ENCODE data around the gene GPC5.

The GPC5 gene

GRCh38 chr13:91459485-91459884 lies 61.1 kb downstream of the GPC5 start:
- H3K4me3 ChIP-seq: no peak overlapping the region

DNA sequence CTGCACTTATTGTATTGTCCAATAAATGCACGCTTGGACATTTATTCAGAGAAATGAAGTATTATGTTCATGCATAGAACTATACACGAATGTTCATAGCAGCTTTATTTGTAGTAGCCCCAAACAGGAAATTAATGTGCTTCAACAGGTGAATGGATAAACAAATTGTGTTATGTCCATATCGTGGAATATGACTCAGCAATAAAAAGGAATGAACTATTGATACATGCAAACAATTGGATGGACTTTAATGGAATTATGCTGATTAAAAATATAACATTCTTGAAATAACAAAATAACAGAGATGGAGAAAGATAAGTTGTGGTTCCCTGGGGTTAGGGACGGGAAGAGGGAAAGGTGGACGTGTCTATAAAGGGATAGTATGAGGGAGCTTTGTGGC lies 65.9 kb downstream of the GPC5 start:
- no peak for DNase-seq (ENCODE audit: low spot score)

More at GRCh38 chr13:91459485-91459884, 61.1 kb downstream of the GPC5 start:
- H3K27ac ChIP-seq: no peak overlapping the region
- DNase-seq (ENCODE audit: low spot score): no peak
- TF ChIP-seq, protein P1, sequence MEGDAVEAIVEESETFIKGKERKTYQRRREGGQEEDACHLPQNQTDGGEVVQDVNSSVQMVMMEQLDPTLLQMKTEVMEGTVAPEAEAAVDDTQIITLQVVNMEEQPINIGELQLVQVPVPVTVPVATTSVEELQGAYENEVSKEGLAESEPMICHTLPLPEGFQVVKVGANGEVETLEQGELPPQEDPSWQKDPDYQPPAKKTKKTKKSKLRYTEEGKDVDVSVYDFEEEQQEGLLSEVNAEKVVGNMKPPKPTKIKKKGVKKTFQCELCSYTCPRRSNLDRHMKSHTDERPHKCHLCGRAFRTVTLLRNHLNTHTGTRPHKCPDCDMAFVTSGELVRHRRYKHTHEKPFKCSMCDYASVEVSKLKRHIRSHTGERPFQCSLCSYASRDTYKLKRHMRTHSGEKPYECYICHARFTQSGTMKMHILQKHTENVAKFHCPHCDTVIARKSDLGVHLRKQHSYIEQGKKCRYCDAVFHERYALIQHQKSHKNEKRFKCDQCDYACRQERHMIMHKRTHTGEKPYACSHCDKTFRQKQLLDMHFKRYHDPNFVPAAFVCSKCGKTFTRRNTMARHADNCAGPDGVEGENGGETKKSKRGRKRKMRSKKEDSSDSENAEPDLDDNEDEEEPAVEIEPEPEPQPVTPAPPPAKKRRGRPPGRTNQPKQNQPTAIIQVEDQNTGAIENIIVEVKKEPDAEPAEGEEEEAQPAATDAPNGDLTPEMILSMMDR (IDR thresholded peaks at IDR 0.05): no peak

DNA sequence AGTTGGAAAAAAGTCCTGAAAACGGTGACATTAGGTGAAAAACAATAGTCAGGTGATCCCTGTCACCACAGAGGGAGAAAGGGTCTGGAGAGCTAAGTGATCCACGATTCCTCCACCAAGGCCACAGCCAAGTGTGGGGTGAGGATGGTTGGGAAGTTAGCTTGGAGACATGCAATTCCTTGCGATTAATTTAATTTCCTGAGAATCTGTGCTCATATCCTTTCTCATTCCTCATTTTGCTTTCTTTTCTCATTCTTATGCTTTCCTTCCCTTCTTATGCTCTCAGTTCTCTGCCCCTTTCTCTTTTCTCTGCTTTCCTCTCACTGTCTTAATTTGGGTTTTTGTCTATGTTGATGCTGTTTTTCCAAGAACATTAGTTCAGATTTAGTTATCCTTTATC lies 68.8 kb downstream of the GPC5 start:
- Histone ChIP-seq H3K4me3 (no peak overlapping the region), H3K27ac (no peak overlapping the region)
- DNase-seq (ENCODE audit: low spot score): no peak
- TF ChIP-seq, protein P1 (IDR thresholded peaks at IDR 0.05): no peak

More for the DNA sequence above, 65.9 kb downstream of the GPC5 start:
- H3K27ac ChIP-seq: no peak overlapping the region
- TF ChIP-seq, protein P1 (IDR thresholded peaks at IDR 0.05): no peak
- H3K4me3 ChIP-seq: no peak overlapping the region

- H3K27ac ChIP-seq: no peak overlapping the region
- TF ChIP-seq, protein P1 (IDR thresholded peaks at IDR 0.05): no peak
- no peak for DNase-seq (ENCODE audit: low spot score)
- no peak overlapping the region for H3K4me3 ChIP-seq
Observed at GRCh38 chr13:91468301-91468700, 69.9 kb downstream of the GPC5 start.

- no peak overlapping the region for H3K27ac ChIP-seq
- no peak for DNase-seq (ENCODE audit: low spot score)
- TF ChIP-seq, protein P1 (IDR thresholded peaks at IDR 0.05): no peak
- H3K4me3 ChIP-seq: no peak overlapping the region
Observed at GRCh38 chr13:91470084-91470621, 71.7 kb downstream of the GPC5 start.

GRCh38 chr13:91470681-91471080 lies 72.3 kb downstream of the GPC5 start:
- Histone ChIP-seq H3K4me3 (no peak overlapping the region), H3K27ac (no peak overlapping the region)
- TF ChIP-seq, protein P1 (IDR thresholded peaks at IDR 0.05): no peak
- DNase-seq (ENCODE audit: low spot score): no peak

DNA sequence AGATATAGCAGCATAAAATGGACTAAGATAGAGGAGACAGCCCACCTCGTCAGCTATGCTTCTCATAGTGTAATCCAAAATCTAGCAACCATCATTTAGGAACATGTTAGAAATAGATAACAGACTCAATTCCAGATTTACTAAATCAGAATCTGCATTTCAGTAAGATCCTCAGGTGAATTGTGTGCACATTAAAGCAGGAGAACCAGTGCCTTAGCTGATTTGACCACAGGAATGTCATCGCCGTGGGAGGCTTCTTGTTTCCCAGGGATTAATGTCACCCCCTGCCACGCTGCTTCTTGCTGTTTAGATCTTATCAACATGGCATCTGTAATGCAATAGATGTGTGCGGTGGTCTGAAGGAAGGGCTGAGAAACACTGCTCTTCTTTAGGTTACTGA lies 84.0 kb downstream of the GPC5 start:
- H3K27ac ChIP-seq: no peak overlapping the region
- TF ChIP-seq, protein P1 (IDR thresholded peaks at IDR 0.05): no peak
- no peak for DNase-seq (ENCODE audit: low spot score)
- H3K4me3 ChIP-seq: no peak overlapping the region
